Stromal cell of bone marrow (primary cell): ENCODE measurements around the gene SIK3.

Experiments used
- DNase-seq: peaks from one replicate; pipeline ENCODE4 v3.0.0-alpha.2; 2012; ENCODE audit warnings: low read depth

SIK3 gene

DNA sequence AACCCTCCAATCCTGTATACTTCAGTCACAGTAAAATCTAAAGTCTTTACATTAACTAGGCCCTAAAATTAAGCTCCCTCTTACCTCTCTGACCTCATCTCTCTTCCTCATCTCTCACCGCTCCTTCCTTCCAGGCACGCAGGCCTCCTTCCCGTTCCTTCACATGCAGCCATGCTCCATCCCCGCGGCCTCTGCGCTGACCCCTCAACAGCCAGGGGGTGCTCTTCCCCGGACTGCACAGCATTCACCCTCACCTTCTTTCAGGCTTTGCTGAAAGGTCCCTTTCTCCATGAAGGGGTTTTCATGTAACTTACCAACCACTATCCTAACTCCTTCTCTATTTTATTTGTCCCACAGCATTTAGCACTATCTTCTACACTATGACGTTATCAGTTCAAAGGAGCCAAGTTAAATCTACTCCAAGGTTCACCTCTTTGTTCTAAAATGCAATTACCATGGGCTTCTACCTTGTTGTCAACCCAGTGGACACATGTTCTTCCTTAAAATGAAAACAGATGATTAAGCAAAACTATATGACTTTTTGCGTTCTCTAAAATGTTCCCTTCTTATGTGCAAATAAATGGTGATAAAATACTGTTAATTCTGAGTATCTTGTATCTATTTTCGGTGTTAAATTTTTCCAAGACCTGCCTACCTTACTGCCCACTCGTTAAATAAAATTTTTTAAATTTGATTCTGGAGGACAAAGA lies 203.0 kb downstream of the SIK3 start:
- no peak for DNase-seq

DNA sequence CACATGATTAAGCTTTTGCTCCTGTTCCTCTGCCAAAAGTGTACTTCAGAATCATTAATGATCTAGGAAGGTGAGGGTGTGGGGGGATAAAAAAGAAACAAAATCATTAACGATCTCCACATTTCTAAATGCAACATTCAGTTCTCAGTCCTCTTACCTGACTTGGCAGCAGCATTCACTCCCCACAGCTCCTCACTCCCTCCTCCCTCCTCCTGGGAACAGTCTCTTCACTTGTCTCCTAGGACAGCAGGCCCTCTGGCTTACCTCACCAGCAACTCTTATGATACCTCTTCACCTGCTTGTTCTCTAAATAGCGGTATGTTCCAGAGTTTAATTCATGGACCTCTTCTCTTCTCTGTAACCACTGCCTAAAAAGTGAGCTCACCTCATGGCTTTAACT lies 204.3 kb downstream of the SIK3 start:
- no peak for DNase-seq

DNA sequence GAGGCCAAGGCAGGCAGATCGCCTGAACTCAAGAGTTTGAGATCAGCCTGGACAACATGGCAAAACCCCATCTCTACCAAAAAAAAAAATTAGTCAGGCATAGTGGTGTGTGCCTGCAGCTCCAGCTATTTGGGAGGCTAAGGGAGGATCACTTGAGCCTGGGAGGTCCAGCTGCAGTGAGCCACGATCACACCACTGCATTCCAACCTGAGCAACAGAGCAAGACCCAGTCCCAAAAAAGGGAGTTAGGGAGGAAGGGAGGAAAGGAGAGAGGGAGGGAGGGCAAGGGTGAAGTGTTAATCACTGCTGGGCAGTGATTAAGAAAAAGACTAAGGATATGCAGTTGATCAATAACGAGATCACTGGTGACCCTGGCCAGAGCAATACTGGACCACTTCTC lies 204.8 kb downstream of the SIK3 start:
- DNase-seq = no peak

DNA sequence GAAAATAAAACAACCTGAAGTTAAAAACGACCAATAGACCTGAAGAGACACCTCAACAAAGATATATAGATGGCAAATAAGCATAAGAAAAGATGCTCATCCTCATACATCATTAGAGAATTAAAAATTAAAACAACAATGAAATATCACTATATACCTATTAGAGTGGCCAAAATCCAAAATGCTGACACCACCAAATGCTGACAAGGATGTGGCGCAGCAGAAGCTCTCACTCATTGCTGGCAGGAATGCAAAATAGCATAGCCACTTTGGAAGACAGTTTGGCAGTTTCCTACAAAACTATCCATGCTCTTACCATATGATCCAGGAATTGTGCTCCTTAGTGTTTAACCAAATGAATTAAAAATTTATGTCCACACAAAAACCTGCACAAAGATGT lies 205.9 kb downstream of the SIK3 start:
- no peak for DNase-seq

DNA sequence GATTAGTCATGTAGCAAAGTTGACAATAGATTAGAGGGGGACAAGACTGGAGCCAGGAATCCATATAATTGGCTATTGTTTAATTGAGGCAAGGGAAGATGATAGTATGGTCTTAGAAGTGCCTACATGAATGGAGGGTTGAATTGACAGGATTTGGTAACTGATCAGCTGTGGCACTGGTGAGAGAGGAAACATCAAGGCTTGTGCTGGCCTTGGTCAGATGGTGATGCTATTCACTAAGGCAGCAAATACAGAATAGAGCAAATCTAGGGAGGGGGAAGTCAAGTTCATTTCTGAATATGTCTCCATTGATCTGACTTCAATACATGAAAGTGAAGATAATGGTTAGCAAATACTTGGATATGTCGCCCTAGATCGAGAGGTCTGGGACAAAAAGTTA lies 206.5 kb downstream of the SIK3 start:
- DNase-seq = no peak

DNA sequence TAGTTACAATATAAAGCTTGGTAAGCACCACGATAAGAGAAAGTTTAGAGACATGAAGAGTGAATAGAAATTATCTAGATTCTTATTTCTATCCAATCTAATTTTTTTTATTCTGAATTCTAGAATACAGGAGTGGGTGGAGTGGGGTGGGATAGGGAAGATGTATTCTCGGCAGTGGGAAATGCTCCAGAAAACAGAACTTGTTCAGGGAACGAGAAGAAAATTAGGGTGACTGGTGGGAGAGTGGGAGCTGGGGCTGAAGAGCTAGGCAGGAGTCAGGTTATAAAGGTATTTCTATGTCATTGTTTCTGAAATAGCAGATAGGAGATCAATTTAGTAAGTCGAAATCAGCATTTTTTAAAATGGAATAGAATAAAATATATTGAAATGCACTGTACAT lies 207.6 kb downstream of the SIK3 start:
- DNase-seq = no peak

DNA sequence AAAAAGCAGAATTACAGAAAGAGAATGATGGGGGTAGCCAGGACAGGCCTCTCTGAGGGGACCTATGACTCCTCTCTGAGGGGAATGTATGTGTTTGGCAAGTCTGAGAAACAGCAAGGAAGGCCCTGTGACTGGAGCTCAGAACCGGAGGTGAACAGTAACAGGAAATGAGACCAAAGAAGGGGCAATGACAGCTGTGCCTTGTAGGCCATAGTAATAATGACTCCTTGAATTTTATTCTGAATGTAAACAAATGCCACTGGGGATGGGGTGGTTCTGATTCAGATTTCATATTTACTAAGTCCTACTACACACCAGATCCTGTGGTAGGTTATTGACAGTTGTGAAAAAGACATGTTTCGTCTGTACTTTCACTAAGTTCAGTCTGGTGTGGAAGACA lies 208.0 kb downstream of the SIK3 start:
- no peak for DNase-seq

DNA sequence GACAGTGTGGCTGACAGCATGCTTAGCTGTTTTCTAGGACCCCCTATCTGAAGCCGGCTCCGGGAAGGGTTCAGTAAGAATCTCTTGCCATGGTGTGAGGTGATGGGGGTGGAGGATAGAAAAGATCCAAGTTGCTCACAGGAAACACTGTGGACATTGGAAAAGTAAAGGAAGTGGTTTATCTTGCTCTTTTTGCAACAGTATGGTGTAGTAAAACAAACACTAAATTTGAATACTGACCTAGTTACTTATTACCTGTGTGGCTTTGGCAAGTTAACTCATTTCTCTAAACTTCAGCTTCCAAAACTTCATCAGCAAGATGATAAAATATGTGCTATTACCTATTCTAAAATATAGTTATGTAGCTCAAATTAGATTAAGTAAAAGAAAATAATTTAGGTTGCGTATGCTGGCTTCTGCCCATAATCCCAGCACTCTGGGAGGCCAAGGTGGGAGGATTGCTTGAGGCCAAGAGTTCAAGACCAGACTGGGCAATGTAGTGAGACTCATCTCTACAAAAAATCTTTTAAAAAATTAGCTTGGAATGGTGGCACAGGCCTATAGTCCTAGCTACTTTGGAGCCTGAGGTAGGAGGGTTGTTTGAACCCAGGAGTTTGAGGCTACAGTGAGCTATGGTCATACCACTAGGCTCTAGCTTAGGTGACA lies 209.2 kb downstream of the SIK3 start:
- no peak for DNase-seq

DNA sequence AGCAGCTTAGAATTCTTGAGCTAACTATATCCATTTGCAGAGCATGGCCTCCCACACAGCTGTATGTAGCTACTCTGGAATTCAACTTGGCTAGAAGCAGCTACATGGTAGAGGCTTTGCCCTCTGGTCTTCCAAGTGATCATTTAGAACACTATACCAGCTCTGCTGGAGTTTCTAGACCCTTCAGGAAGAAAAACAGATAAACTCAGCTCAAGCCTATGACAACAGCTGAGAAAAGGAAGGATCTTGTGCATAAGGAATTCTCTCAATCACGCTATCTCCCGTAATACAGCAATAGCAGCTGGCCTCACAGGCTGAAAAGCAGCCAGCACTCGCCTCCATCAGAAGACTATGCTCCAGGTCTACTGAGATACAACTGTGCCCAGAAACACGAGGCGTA lies 210.2 kb downstream of the SIK3 start:
- DNase-seq = no peak

DNA sequence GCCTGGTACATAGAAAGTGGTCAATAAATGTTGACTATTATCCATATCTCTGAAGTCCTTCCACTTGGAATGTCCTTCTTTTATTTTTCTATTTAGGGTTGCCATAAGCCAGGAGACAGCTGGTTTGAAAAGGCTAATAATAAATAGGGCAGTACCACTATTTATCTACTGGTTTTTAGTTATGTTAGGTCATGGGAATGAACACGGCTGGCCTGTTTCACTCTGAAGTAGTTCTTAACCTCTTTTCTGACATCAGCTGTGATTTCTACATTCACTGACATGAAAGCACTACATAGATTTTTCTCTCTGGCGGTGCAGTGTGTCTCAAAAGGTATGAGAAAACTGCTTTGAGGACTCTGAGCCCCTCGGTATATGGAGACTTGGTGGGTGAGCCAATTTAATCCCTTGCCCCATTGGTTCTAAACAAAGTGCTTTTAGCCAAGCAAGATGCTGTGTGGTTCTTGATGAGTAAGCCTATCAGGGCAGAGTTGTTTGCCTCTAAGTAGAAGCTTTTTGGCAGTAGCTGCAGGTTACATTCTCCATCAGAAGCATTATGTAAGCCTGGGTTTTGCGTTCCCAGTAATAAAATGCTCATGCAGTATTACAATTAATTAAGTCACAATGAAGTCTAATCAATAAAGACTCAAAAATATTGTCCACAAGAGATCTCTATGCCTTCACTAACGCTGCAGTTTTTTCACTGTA lies 212.1 kb downstream of the SIK3 start:
- DNase-seq = peak; percentile 58

DNA sequence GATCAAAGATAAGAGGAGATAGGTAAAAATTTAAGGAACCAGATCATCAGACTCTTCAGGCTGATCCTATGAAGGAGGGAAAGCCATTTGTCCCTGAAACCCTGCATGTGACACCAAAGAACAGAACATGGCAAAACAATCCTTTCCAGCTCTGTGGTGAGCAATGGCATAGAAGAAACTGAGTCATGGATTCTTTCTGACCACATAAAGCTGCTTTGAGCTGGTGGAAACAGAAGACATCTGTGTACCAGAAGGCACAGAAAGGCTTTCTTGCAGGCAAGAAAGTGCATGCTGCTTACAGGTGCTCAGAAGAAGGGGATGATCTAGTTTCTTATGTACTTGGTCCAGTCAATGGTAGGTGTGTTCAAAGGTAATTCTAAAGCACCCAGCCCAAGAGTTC lies 215.8 kb downstream of the SIK3 start:
- DNase-seq = peak; percentile 63

DNA sequence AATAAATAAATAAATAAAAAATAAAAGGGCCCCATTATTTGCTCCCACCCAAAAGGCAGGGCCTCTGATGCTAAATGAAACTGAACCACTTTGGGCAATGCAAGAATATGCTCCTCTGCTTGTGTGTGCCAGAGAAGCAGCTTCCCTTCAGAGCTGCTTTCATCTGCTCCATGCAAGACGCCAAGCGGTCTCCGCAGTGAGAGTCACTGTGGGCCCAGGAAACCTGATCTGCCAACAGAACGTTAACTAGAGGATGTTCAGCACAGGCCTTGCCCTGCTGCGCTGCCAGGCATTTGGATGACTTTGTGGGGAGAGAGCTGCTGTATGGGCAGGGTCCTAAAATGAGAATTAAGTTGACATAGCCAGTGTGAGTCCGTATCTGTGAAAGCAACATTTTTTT lies 217.1 kb downstream of the SIK3 start:
- peak; percentile 43 for DNase-seq

DNA sequence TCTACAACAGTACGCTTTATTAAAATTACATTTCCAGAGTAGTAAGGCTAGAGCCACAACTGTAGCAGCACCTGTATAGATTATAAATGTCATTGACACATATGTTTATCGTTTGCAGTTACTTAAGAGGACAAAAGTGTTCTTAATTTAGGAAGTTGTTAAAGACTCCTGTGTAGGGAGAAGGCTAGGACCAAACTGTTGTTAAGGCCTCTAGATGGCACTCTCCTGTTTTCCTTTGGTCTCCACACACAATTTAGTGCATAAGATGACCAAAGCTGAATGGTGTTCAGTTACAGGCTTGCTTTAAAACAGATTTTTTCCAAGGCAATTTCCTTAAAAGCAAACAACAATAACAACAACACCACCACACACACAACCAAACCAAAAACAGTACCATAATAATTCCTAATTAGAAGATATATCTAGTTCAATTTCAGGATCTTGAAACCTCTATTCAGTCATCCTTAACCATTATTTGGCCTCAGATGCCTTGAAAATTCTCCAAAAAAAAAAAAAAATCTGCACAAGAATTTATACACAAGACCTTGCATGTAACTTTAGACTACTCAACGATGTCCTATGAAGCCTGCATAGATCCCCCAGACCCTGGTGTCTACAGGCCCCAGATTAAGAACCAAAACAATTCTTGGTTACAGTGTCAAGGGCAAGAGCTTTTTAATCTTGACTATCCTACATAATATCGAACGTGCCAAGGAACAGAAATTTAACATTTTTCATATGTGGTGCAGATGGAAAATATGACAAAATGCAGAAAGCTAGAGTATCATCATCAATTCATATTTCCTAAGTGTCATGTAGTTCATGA lies 218.2 kb downstream of the SIK3 start:
- peak; percentile 72 for DNase-seq

DNA sequence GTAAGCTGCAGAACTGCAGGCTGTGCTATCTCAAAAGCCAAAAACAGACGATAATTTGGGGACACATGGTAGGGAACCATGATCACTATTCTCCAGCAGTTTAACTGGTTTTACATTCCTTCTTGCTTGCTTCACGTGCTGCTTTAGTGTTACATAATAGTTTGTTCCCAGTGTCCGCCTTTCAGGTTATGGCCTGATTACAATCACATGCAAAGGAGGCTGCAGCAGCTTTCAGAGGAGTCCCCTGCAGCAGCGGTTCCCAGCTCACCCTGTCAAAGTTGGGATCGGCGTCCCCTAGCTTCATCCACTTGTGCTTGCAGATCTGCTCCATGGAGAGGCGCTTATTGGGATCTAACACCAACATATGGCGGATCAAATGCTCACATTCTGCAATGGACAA lies 221.6 kb downstream of the SIK3 start:
- no peak for DNase-seq

DNA sequence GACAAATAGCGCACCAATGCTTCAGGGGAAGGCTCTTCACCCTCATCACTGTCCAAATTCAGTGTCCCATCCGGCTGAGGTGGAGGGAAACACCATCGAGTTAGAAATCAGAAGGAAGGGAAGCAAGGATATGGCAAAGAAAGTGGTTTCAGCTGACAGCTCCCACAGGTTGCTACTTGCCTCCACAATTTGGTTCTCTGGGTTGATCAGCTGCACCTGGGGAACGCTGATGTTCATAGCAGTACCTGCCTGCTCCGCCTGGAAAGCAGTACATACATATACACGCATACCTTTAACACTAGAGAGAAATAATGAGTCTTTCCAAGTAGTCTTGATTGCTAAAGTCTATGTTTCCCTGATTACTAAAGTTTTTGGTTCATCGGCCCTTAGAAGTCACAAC lies 223.0 kb downstream of the SIK3 start:
- DNase-seq = no peak

DNA sequence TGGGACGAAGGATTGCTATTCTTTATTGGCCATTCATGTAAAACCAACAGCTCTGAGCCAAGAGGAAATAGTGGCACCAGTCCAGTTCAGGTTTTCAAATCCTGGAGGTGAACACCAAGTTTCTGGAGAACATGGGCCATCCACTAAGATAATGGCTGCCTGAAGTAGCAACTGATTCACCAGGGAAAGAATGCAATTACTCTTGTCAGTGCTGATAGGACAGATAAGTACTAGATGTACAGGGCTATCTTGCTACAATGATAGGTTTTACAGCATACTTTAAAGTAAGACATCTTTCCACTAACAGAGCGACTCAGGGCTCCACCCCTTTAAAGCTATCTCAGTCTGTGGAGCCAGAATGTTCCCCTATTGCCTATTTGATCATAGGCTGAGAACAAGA lies 224.0 kb downstream of the SIK3 start:
- no peak for DNase-seq

DNA sequence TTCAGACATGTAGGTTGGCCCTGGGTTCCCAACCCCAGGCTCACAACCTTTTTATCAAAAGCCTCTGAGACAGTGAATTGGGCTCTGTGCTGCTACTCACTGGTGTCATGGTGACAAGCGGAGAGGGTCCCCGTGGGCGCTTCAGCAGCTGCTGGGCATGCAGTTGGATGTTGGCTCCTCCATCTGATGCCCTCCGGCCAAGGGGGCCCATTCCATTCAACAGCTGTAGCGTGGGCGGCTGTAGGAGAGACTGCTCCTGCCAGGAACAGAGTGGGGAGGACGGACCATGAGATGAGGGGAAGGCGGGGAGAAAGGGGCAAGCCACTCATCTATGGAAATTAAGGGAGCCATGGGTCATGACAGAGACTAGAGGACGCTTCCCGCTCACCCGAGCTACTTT lies 224.8 kb downstream of the SIK3 start:
- DNase-seq = no peak

DNA sequence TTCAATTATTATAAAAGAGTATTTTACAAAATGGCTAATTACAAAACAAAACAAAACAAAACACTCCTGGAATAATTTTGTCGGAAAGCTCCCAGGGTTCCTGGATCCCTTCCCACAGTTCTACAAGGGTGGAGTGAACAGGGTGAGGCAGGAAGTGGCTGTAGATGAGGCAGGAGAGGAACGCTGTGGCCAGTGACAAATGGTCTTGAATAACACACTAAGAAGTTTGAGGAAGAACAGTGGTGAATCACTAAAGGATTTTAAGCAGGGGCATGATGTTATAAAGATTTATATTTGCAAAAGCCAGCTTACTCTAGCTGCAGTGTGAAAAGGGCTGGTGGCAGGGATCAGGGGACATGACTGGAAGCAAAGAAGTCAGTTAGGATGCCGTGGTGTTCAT lies 227.0 kb downstream of the SIK3 start:
- peak; percentile 90 for DNase-seq

DNA sequence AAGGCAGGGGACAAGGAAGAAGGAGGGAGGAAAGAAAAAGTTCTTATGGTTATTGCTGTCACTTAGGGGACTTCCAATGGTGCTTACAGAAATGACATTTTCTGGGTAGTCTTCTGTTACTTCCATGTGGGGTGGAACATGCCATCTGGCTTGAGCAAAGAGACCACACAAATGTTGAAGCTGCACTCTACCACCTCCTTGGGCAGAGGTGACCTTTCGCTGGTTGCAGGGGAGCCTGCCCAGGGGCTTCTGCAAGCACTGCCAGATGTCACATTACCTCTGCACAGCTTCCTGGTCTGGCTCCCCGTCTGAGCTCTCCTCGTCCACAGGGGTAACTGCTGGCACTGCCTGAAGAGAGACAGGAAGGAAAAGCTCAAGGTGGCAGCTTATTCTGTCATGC lies 228.2 kb downstream of the SIK3 start:
- no peak for DNase-seq

DNA sequence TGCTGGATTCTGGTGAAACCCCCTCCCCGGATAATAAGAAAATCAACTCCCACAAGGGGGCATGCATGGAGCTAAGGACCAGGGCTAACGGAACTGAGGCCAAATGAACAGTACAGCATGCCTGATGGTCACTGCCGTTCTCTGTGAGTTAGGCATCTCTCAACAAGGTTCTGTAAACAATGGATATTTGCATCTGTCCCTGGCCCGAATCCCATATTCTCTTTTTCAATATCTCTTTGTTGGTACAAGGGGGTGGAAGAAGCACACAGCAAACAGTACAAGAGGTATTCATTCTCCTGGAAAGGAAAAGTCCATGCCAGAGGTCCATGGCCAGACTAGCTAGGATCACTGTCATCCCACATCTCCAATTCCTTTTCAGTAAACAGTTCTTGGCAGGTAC lies 228.6 kb downstream of the SIK3 start:
- DNase-seq = no peak

DNA sequence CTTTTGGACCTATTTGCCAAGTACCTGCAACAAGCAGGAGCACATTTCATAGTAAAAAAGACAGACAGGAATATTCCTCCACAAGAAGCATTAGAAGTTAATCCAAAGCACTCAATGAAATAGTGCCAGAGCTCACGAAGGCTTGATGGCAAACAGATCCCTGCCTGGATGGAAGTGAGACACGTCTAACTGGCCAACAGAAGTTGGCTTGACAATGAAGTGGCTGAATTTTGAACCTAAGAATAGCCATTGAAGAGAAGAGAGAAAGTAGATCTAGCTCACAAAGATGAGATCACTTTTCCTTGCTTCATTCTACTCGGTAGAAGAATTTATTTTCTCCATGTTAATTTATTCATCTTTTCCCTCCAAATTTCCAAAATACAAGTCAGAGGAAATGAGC lies 230.2 kb downstream of the SIK3 start:
- DNase-seq = no peak

DNA sequence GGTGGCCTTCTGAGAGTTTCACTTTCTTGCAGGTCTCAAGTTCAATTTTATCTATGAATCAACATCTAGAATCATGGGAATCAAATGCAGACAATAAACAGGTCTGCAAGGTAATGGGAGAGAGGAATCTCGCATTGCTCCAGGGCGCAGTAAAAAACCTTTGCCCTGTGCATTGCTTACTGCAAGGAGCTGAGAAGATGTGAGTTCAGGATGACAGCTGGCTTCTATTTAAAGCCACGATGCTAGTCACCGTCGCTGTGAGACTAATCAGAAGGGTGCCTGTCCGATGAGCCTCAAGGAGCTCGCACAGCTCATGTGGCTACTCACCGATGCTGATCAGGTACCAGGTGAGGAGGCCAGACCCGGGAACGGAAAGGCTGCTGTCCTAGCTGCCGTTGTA lies 230.6 kb downstream of the SIK3 start:
- DNase-seq = no peak
